ENCODE results near the gene NYAP1. TPM values are rescaled to one million over a fixed set of nuclear protein-coding genes. Genes with fewer than 3 reads are reported as not detected.

Gene NYAP1
- total RNA-seq, 1 donor from 2014 or later, result 1.2 TPM

GRCh38 chr7:100484673-100485045 lies 932 bp downstream of the NYAP1 start:
- Histone ChIP-seq H3K36me3 (no peaks in the 10 kb centered on the region), H3K4me2 (peak overlapping the region; percentile 94), H3K9ac (no peak overlapping the region), H3F3A (ENCODE audit: low read depth) (peaks cover 16% of the 10 kb centered on the region), H3K27me3 (peaks cover 9% of the 10 kb centered on the region), H2AFZ (replicated peaks) (no peak overlapping the region), H3K27ac (no peak overlapping the region), H3K79me2 (ENCODE audit: low read depth) (no peaks in the 10 kb centered on the region), H3K4me1 (peaks cover 26% of the 10 kb centered on the region), H4K20me1 (ENCODE audit: low read depth) (peaks cover 4% of the 10 kb centered on the region), H3K4me3 (peak overlapping the region; percentile 94), H3K9me3 (ENCODE audit: low read depth) (no peaks in the 10 kb centered on the region)
- Mint-ChIP-seq H3K4me3 (peak overlapping the region; percentile 83), H3K27me3 (ENCODE audit: insufficient read depth, low read depth) (peaks cover 3% of the 10 kb centered on the region), H3K9me3 (no peaks in the 10 kb centered on the region), H3K36me3 (peaks cover 3% of the 10 kb centered on the region), H3K4me1 (peaks cover 52% of the 10 kb centered on the region), H3K27ac (peak overlapping the region; percentile 58)
- no peak for TF ChIP-seq EZH2 (IDR thresholded peaks at IDR 0.05)
- TF ChIP-seq, protein P1, sequence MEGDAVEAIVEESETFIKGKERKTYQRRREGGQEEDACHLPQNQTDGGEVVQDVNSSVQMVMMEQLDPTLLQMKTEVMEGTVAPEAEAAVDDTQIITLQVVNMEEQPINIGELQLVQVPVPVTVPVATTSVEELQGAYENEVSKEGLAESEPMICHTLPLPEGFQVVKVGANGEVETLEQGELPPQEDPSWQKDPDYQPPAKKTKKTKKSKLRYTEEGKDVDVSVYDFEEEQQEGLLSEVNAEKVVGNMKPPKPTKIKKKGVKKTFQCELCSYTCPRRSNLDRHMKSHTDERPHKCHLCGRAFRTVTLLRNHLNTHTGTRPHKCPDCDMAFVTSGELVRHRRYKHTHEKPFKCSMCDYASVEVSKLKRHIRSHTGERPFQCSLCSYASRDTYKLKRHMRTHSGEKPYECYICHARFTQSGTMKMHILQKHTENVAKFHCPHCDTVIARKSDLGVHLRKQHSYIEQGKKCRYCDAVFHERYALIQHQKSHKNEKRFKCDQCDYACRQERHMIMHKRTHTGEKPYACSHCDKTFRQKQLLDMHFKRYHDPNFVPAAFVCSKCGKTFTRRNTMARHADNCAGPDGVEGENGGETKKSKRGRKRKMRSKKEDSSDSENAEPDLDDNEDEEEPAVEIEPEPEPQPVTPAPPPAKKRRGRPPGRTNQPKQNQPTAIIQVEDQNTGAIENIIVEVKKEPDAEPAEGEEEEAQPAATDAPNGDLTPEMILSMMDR (IDR thresholded peaks at IDR 0.05), result no peak
- TF ChIP-seq EZH2phosphoT487 (IDR thresholded peaks at IDR 0.05), result no peak
- no peak for DNase-seq (ENCODE audit: low spot score)

DNA sequence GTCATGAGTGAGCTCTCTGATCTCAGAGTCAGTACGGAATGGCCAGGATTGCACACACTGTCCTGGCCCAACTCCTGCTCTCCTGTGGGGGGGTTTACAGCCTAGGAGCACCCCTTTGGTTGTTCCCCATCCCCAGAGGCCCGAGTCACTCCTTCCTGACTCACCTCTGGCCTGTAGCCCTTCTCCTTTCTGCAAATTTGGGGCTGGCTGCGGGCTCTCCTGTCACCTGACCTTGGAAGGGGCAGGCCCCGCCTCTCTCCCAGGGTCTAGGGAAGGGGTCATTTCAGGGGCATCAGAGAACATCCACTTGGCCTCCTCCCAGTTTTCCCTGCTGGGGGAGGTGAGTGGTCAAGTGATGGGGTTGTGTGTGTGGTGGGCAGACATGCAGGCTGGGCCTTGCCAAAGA lies 1.7 kb downstream of the NYAP1 start:
- Histone ChIP-seq H3K4me1 (peaks cover 32% of the 10 kb centered on the region), H3K4me2 (peak overlapping the region; percentile 94), H3K27ac (no peak overlapping the region), H3K9ac (no peak overlapping the region), H3K79me2 (ENCODE audit: low read depth) (no peaks in the 10 kb centered on the region), H2AFZ (replicated peaks) (no peak overlapping the region), H4K20me1 (ENCODE audit: low read depth) (peaks cover 4% of the 10 kb centered on the region), H3K4me3 (no peak overlapping the region), H3F3A (ENCODE audit: low read depth) (peaks cover 17% of the 10 kb centered on the region), H3K36me3 (no peaks in the 10 kb centered on the region), H3K9me3 (ENCODE audit: low read depth) (no peaks in the 10 kb centered on the region), H3K27me3 (peaks cover 9% of the 10 kb centered on the region)
- peak overlapping the region; percentile 76 for H3K4me3 Mint-ChIP-seq
- no peak for DNase-seq (ENCODE audit: low spot score)
- H3K9me3 Mint-ChIP-seq, result no peaks in the 10 kb centered on the region
- H3K4me1 Mint-ChIP-seq, result peaks cover 59% of the 10 kb centered on the region
- H3K27me3 Mint-ChIP-seq (ENCODE audit: insufficient read depth, low read depth), result peaks cover 4% of the 10 kb centered on the region
- no peak overlapping the region for H3K27ac Mint-ChIP-seq
- no peak for TF ChIP-seq EZH2phosphoT487 (IDR thresholded peaks at IDR 0.05)
- TF ChIP-seq, protein P1 (IDR thresholded peaks at IDR 0.05), result no peak
- peaks cover 6% of the 10 kb centered on the region for H3K36me3 Mint-ChIP-seq

GRCh38 chr7:100486111-100486636 lies 2.4 kb downstream of the NYAP1 start:
- H3K36me3 Mint-ChIP-seq, result peaks cover 6% of the 10 kb centered on the region
- H3K27me3 Mint-ChIP-seq (ENCODE audit: insufficient read depth, low read depth), result peaks cover 4% of the 10 kb centered on the region
- H3K27ac ChIP-seq, result no peak overlapping the region
- no peaks in the 10 kb centered on the region for H3K9me3 Mint-ChIP-seq
- H3K79me2 ChIP-seq (ENCODE audit: low read depth), result no peaks in the 10 kb centered on the region
- peaks cover 17% of the 10 kb centered on the region for H3F3A ChIP-seq (ENCODE audit: low read depth)
- H4K20me1 ChIP-seq (ENCODE audit: low read depth), result peaks cover 4% of the 10 kb centered on the region
- no peaks in the 10 kb centered on the region for H3K36me3 ChIP-seq
- H3K4me3 ChIP-seq, result no peak overlapping the region
- H2AFZ ChIP-seq (replicated peaks), result no peak overlapping the region
- H3K4me1 ChIP-seq, result peaks cover 32% of the 10 kb centered on the region
- H3K4me2 ChIP-seq, result no peak overlapping the region
- H3K9me3 ChIP-seq (ENCODE audit: low read depth), result no peaks in the 10 kb centered on the region
- peaks cover 9% of the 10 kb centered on the region for H3K27me3 ChIP-seq
- H3K4me3 Mint-ChIP-seq, result peak overlapping the region; percentile 76
- no peak for DNase-seq (ENCODE audit: low spot score)
- H3K4me1 Mint-ChIP-seq, result peaks cover 65% of the 10 kb centered on the region
- TF ChIP-seq, protein P1 (IDR thresholded peaks at IDR 0.05), result no peak
- TF ChIP-seq EZH2phosphoT487 (IDR thresholded peaks at IDR 0.05) (no peak), EZH2 (IDR thresholded peaks at IDR 0.05) (no peak)
- H3K27ac Mint-ChIP-seq, result peak overlapping the region; percentile 90
- H3K9ac ChIP-seq, result no peak overlapping the region
